Measurements from ENCODE around the gene ADSL.
"Not testable (repeated sequence)": the region's sequence is repeated elsewhere in the genome, so short reads cannot be mapped to it uniquely, and the experiment has no call there.

The ADSL gene

DNA sequence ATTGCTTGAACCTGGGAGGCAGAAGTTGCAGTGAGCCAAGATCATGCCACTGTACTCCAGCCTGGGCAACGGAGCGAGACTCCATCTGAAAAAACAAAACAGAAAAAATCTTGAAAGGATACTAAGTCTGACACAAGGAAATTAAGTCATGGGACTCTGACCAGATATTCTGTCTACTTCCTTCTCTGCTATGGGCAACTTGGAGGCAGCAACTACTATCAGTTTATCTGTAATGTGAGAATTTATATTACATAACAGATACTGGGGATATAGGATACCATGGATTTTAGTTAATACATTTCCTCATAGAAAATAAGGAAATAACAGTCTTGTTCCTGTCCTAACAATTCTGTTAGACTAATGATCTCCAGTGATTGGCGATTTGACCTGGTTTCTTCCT, 22.5 kb downstream of the ADSL start:
- DNase-seq (ENCODE audit: low read depth in 2 of 2): no peak

DNA sequence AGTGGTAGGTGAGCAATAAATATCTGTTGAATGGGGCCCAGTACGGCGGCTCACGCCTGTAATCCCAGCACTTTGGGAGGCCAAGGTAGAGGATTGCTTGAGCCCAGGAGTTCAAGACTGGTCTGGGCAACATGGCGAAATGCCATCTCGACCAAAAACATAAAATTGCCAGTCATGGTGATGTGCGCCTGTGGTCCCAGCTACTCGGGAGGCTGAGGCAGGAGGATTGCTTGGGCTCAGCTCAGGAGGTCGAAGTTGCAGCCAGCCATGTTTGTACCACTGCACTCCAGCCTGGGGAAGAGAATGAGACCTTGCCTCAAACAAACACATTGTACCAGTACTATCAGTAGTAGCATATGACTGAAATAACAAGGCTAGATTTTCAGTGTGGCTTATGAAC, 28.3 kb downstream of the ADSL start:
- DNase-seq (ENCODE audit: low read depth in 2 of 2): no peak

DNA sequence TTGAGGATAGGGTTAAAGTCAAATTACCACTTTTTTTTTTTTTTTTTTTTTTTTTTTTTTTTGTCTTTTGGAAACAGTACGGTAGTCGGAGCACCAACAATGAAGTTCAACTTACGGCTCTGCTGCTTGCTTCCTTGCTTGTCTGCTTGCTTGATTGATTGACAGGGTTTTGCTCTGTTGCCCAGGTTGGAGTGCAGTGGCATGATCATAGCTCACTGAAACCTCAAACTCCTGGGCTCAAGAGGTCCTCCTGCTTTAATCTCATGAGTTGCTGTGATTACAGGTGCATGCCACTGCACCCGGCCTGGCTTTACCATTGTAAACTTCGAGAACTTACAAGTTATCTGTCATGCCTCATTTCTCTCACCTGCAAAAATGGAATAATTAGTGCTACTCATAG, 29.8 kb downstream of the ADSL start:
- DNase-seq (ENCODE audit: low read depth in 2 of 2): no peak

DNA sequence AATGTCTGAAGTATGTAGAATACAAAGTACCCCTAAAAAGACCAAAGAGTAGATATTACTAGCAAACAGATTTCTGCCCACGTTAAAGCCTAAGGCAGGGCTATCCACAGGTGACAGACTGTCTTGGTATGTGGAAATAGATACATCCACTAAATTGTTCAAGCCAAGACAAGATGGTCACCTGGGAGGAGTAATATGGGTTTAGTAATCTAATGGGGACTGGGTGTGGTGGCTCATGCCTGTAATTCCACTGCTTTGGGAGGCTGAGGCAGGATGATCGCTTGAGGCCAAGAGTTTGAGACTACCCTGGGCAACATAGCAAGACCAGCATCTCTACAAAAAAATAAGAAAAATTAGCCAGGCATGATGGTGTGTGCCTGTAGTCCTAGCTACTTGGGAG, 31.6 kb downstream of the ADSL start:
- no peak for DNase-seq (ENCODE audit: low read depth in 2 of 2)

DNA sequence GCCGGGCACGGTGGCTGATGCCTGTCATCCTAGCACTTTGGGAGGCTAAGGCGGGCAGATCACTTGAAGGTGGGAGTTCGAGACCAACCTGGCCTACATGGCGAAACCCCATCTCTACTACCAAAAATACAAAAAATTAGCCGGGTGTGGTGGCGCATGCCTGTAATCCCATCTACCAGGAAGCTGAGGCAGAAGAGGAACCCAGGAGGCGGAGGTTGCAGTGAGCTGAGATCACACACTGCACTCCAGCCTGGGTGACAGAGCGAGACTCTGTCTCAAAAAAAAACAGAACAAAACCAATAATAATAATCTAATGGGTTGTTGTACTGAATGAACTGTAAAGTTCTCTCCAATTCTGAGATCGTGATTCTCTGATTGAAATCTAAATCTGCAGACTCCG, 32.1 kb downstream of the ADSL start:
- not testable (repeated sequence) for DNase-seq (ENCODE audit: low read depth in 2 of 2)

DNA sequence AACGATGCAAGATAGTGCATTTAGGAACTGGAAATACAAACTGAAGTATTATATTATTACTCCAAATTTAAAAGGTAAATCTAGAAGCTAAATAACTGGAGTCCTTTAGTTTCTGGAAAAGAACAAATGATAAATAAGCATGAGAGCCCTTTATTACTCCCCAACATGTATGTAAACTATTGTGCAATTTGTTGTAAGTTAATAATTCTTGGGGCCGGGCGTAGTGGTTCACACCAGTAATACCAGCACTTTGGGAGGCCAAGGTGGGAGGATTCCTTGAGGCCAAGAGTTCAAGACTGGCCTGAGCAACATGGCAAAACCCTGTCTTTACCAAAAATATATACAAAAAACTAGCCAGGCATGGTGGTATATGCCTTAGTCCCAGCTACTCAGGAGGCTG, 35.2 kb downstream of the ADSL start:
- DNase-seq (ENCODE audit: low read depth in 2 of 2): no peak

DNA sequence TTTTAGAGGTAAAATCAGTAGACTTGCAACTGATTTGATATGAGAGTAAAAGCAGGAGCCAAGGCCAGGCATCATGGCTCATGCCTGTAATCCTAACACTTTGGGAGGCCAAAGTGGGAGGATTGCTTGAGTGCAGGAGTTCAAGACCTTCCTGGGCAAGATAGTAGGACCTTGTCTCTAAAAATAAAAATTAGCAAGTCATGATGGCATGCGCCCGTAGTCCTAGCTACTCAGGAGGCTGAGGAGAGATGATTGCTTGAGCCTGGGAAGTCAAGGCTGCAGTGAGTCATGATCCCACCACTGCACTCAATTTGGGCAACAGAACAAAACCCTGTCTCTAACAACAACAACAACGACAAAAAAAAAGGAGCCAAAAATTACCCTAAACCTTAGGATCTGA, 37.6 kb downstream of the ADSL start:
- no peak for DNase-seq (ENCODE audit: low read depth in 2 of 2)

DNA sequence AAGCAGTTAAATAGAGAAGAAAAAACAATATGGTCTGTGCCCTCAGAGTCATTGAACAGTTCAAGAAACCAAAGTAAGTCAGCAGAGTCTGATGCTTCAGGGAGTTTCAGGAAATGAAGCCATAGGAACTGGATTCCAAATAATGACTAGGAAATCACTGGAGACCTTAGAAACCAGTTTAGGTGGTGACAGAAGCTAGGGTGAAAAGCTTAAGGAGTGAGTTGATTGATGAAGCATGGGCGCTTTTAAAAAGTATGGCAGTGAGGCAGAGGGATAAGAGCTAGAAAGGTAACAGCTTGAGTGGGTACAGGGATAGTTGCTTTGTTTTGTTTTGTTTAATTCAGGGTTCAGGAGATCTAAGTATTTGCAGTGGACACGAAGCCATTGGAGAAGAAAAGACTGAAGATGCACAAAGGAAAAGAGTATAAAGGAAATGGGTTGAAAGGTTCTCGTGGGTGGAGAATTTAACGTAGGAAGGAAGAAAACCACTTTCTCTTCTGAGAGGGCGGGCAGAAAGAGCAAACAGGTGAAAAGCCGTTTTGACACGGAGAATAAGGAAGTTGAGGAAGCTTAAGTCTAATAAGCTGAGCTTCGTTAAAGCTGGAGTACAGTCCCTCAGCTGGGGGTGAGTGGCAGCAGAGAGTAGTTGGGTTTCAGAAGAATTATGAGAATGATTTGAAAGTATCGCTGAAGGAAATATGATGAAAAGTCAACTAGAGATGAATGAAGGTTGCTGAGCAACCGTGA, 38.9 kb downstream of the ADSL start:
- DNase-seq (ENCODE audit: low read depth in 2 of 2): no peak

DNA sequence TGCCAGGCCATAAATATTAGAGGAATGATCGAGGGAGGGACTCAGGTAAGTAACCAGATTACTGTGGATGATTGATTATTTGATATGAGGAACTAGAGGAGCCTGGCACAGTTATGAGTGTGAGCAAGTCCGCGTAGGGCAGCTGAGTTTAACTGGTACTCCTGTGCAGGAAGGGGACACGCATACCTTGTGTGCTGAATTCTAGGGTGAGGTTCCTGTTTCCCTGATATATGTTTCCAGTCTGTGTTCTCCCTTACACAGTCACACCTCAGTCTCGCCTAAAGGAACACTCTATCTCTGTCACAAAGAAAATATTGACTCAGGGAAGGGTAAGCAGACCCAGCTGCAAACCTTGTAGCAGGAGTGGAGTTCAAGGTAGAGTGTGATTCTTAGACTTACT, 41.4 kb downstream of the ADSL start:
- DNase-seq (ENCODE audit: low read depth in 2 of 2): no peak

DNA sequence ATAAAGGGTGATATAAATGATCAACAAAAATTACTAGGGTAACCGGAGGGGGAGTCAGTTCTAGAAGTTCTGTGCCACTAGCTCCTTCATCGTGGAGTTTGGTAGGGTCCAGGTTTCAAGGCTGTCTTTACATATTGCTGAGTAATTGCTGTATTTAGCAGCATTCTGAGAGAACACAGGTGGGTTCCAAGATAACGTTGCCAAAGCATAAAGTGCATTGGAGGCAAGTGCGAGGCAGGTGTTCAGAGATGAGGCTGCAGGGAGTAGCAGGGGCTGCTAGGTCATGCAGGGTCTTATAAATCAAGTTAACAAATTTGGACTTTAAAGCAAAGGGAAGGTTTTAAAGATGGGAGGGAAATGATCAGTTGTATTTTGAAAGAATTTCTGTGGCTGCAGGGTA, 41.9 kb downstream of the ADSL start:
- no peak for DNase-seq (ENCODE audit: low read depth in 2 of 2)

DNA sequence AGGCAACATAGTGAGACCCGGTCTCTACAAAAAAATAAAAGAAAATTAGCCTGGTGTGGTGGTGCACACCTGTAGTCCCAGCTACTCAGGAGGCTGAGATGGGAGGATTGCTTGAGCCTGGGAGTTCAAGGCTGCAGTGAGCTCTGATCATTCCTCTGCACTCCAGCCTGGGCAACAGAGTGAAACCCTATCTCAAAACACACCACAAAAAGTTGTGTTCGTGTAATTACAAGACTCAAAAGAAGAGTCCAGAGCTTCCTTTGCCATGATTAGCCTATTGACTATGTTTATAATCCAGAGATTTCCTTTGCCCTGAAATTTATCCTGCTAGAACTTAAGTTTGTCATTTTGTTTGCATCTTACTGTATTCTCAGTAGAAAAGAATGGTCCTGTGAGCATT, 45.1 kb downstream of the ADSL start:
- DNase-seq (ENCODE audit: low read depth in 2 of 2): no peak

DNA sequence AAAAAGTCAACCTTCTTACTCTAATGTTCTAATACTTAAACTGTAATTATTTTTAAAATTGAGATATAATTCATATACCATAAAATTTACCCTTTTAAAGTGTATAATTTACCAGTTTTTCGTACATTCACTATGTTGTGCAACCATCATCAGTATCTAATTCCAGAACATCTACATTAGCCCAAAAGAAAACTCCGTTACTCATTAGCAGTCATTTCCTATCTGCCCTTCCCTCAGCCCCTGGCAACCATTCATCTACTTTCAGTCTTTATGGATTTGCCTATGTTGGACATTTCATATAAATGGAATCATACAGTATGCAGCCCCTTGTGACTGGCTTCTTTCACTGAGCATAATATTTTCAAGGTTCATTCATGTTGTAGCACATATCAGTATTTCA, 46.3 kb downstream of the ADSL start:
- DNase-seq (ENCODE audit: low read depth in 2 of 2): no peak

DNA sequence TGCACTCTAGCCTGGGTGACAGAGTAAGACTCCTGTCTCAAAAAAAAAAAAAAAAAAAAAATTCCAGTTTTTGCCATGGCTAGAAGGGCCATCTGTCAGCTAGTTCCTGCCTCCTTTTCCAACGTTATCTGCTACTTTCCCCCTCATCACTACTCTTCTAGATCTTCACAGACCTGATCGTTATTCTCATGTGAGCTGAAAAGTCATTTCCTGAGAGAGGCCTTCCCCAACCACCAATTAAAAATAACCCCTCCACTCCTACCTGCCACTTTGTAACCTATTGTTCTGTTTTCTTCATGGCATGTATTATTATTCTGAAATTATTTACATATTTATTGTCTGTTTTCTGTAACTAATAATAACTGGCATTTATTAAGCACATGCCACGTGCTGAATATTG, 48.3 kb downstream of the ADSL start:
- DNase-seq (ENCODE audit: low read depth in 2 of 2): no peak

DNA sequence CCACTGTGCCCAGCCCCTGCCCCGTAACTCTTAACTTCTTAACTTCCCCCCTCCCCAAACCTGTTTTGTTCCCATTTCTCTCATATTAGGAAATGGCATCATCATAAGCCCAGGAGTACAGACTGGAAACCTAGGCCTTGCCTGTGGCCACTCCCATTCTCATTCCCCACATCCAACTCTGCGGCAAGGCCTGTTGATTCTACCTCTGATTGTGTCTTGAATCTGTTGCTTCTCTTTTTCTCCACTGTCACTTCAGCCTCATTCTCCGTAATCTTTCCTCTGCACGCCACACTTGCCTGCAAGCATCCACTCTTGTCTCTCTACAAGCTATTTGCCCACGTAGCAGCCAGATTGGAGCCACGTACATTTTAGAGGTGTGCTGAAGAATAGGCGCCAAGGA, 49.3 kb downstream of the ADSL start:
- no peak for DNase-seq (ENCODE audit: low read depth in 2 of 2)

DNA sequence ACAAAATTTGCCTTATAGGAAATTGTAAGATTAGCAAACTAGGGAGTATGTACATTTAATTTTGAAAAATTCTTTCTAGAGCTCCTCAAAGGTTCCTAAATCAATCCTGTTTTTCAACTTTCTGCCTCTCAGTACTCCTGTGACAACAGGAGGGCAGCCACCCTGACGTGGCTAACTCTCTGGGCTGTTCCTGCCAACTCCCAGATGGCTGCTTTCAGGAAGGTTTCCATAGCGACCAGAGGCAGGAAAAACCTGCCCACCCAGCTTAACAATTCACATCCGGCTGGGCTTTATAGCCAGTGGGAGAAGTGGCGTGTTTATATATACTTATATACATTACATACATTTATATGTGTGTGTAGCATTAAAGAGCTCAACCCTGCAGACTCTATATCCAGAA, 50.6 kb downstream of the ADSL start:
- peak in 1 of 2 experiments; percentile 19 for DNase-seq (ENCODE audit: low read depth in 2 of 2)

DNA sequence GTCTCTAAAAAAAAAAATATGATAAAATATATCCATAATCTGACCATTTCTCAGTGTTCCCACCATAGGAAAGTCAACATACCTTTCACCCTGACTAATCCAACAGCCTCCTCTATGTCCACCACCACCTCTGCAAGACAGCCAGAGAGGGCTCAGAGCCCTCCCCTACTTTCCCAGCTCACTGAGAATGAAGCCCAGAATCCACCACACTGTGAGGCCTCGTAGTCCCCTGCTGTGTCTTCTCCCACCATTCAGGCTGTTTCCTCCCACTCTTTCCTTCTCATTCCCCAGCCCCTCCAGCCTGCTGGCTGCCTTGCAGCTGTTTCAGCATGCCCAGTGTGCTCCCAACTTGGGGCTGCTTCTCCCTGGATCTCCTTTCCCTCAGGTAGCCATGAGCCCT, 51.1 kb downstream of the ADSL start:
- DNase-seq (ENCODE audit: low read depth in 2 of 2): no peak

DNA sequence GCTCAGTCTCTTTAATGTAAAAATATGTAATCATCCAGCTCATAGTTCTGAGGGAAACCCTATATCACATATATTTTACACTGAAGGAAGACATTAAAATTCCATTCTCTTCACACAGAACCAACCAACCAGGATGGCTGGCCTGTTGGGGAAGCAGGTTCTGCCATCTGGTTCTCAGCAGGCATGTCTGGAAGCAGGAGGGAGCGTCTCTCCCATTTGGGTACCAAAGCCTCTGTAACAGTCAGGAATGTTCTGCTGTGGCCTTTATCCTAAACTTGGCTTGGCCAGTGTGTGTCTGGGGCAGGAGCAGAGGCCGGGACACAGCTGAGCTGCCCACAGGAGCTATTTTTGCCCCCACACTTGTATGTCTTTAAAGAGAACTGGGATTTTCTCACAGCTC, 53.3 kb downstream of the ADSL start:
- DNase-seq (ENCODE audit: low read depth in 2 of 2): peak; percentile 32 to 40

DNA sequence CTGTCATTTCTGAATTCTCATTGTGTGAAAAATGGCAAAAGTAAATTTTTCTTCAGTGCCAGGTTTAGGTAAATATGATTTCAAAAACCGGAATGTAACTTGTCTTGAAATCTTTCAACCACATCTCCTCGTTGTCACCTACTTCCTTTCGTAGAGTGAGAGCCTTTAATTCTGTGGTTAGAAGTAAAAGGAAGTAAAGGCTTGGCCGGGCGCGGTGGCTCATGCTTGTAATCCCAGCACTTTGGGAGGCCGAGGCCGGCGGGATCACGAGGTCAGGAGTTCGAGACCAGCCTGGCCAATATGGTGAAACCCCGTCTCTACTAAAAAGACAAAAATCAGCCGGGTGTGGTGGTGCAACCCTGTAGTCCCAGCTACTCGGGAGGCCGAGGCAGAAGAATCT, 53.9 kb downstream of the ADSL start:
- DNase-seq (ENCODE audit: low read depth in 2 of 2): no peak

DNA sequence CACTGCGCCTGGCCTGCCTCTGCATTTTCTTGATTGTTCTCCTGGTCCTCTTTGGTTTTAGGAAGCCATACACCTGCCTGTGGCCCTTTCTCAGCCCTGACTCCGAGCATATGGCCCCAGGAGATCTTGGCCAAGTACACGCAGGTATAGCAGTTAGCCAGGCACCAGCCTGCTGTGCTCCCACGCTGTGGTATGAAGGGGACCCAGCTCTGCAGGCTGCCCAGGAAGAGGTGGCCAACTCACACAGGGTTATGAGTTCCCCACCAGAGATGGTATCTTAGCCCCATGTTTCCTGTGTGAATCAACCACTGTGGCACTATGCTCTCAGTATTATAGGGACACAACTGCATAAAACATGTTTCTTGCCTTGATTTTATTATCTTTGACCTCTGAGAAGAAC, 55.2 kb downstream of the ADSL start:
- no peak for DNase-seq (ENCODE audit: low read depth in 2 of 2)

DNA sequence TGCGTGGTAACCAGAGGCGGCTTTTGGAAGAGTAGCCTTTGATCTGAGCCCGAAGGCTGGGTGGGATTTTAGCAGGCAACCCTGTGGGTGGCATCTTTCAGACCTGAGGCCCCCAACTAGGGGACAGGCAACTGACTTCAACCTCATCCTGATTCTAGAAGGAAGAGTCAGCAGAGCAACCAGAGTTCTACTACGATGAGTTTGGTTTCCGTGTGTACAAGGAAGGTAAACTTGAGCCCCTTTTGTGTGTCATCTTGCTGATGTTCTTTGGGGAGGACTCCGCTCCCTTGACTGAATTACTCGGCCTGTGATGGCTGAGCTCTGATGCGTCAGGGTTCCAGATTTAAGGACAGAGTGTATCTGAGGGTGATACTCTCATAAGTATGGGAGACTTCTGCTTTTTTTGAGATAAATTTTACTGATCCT, 55.7 kb downstream of the ADSL start:
- DNase-seq (ENCODE audit: low read depth in 2 of 2): no peak

DNA sequence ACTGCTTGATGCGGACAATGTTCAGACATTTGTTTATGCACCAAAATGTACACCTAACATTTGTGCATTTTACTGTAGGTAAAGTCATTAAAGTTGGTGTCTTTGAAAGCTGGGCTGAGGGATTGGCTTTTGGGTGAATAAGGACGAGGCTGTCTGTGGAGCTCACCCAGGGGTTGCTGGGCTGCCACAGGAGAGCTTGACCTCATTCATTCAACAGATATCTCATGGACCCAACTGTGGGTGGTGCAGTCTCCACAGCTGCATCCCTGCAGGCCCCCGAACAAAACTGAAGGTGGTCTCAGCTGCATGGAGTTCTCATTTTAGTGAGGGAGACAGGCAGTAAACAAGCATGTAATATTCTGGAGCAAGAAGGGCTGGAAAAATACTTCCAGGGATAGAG, 56.8 kb downstream of the ADSL start:
- DNase-seq (ENCODE audit: low read depth in 2 of 2): no peak

DNA sequence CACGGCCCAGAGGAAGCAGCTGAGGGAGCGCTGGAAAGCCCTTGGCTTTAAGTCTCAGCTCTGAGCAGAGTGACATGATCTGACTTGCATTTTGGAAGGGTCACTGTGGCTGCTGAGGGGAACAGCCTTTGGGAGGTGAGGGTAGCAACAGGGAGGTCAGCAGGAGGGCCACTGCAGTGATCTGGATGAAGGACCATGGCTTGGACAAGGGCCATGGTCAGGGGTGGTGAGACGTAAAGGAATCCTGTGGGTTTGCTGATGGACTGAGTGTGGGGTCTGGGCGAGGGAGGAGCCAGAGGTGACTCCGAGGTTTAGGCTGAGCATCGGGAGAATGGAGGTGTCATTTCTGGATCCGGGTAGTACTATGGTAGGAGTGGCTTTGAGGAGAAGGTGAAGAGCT, 57.4 kb downstream of the ADSL start:
- DNase-seq (ENCODE audit: low read depth in 2 of 2): no peak

DNA sequence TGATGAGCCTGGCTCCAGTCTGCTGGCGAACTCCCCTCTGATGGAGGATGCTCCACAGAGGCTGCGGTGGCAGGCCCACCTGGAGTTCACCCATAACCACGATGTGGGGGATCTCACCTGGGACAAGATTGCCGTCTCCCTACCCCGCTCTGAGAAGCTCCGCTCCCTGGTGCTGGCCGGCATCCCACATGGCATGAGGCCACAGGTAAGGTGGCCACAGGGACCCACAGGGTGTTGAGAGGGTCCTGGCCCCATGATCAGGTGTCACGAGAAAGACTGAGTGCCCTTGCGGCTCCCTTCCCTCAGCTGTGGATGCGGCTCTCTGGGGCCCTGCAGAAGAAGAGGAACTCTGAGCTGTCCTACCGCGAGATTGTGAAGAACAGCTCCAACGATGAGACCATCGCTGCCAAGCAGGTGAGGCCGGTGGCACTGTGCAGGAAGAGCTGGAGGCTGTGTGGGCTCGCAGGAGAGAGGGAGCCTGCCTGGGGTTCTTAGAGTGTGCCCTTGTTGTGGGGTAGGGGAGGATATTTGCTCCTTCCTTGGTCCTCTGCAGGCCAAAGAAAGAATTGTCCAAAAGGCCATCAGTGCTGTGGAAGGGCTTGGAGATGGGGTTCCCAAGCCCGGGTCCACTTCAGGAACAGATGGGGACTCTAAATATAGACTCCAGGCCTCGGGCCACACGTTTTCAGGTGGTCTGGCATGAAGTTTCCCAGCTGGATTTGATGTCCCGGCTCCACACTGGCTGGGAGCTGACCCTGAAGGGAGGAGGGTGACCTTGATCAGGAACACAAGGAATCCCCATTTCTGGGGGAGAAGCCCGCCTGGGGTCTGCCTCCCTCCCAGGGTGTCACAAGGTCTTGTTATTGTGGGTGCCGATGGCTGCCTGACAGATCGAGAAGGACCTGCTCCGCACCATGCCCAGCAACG, 58.2 kb downstream of the ADSL start:
- no peak for DNase-seq (ENCODE audit: low read depth in 2 of 2)

Measured in fibroblast of skin of left biceps (primary cell).